GM15510 (cell line): ENCODE measurements around the gene GGN.
A peak's percentile ranks its signal among the peaks of the same experiment; 100 is the strongest.

Source experiments
- POLR2A ChIP-seq: IDR thresholded peaks from 3 replicates; pipeline ENCODE4 v1.6.1; 2011; ENCODE audit warnings: borderline replicate concordance; ENCODE audit not compliant: insufficient read length; ENCODE audit errors: extremely low read depth

GGN gene

GRCh38 chr19:38417544-38418506 is 30.0 kb upstream of the GGN start:
- TF ChIP-seq POLR2A, result no peak

- no peak for TF ChIP-seq POLR2A
Observed at GRCh38 chr19:38417146-38417543, 29.3 kb upstream of the GGN start.

- TF ChIP-seq POLR2A, result no peak
Observed at GRCh38 chr19:38413416-38413815, 25.6 kb upstream of the GGN start.

GRCh38 chr19:38412961-38413360 is 25.1 kb upstream of the GGN start:
- TF ChIP-seq POLR2A, result no peak

DNA sequence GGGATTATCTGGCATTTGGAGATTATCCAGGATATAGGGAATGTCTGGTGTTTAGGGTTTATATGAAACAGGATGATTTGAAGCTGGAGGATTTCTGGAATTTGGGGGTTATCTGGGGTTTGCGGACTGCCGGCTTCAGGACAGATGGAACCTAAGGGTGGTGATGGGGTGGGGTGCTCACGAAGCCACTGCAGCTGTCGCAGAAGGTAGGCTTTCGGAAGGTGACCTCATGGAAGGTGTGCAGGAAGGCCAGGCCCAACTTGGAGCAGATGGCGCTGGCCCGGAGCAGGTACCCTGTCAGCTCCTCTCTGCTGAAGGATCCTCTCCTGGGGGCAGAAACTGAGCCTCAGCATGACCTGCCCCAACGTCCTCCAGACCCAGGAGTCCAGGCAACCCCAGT is 24.7 kb upstream of the GGN start:
- no peak for TF ChIP-seq POLR2A

DNA sequence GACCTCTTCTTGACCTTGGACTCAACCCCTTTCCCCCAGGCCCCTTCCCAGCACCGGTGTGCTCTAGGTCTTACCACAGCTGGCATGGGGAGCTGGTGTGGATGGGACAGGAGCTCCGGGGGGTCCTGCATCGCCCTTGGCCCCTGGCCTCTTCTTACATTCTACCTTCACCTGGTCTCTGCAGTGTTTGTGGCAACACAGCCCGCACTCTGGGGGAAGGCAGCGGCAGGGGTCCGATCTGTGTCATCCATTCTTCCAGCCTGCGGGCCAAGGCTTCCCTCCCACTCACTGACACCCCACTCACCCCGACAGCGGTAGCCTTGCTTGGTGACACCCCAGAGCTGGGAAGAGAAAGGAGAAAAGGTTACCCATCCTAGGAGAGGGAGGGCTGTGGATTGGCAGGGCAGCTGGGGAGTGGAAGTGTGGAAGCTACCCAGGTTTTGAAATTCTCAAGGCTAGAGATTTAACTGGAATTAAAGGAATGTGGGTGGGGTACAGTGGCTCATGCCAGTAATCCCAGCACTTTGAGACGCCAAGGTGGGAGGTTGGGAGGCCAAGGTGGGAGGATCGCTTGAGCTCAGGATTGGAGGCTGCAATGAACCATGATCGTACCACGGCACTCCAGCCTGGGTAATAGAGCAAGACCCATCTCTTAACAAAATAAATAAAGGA is 23.3 kb upstream of the GGN start:
- TF ChIP-seq POLR2A, result no peak

GRCh38 chr19:38409631-38410133 is 21.8 kb upstream of the GGN start:
- no peak for TF ChIP-seq POLR2A

DNA sequence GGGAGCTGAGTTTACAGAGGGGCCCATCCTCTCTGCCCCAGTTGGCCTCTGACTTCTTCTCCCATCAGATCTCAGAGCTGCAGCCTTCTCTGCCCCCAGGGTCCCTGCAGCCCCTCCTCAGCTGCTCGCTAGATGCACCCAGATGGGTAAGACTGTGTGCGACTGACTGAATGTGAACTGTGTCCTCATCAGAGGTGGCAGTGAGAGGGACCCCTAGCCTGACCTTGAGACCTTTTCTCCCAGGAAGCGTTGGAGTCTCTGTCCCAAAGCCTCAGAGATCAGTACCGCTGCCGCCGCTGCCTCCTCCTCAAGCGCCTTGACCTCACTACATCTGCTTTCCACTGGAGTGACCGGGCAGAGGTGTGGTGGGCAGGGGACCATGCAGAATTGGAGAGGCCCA is 17.4 kb upstream of the GGN start:
- no peak for TF ChIP-seq POLR2A

- TF ChIP-seq POLR2A, result no peak
Observed at GRCh38 chr19:38404858-38405257, 17.0 kb upstream of the GGN start.

DNA sequence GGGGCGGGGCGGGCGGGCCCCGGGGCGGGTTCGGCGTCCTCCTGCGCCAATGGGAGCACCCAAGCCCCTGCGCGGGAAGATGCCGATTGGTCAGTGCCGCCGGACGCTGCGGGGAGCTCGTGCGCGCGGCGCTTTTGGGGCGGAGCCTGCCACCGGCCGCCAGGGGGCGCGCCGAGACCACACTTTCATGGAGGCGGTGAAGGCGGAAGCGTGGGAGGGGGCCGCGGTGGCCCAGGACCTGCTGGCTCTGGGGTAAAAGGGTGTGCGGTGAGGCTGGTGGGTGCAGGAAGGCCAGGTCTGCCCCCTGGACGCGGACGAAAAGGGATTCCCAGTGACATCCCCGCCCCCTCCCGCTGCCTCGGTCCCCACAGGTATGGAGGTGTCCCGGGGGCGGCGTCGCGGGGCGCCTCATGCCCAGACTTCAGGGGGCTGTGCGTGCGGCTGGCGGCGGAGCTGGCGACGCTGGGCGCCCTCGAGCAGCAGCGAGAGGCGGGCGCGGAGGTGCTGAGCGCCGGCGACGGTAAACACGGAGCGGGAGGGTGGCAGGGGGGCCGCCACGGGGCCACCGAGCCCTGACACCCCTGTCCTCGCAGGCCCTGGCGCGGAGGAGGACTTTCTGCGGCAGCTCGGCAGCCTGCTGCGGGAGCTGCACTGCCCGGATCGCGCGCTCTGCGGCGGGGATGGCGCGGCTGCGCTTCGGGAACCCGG is 15.3 kb upstream of the GGN start, which contains the start of gene FAM98C:
FAM98C (plus strand) TSS at position 127 of the 708 bp plus-strand sequence; CDS start at position 188, 61 bp downstream.
- peak; percentile 47 for TF ChIP-seq POLR2A

DNA sequence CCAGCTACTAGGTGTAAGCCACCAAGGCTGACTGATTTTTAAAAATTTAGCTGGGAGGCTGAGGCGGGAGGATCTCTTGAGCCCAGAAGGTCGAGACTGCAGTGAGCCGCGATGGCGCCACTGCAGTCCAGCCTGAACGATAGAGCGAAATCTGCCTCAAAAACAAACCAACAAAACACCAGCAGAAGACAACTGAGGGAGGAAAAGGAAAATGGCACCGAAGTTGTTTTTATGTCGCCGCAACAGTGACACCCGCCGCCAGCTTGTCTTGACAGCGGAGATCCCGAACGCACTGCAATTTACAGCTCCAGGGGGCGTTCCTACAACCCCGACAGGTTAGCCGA is 14.8 kb upstream of the GGN start:
- peak; percentile 14 for TF ChIP-seq POLR2A

DNA sequence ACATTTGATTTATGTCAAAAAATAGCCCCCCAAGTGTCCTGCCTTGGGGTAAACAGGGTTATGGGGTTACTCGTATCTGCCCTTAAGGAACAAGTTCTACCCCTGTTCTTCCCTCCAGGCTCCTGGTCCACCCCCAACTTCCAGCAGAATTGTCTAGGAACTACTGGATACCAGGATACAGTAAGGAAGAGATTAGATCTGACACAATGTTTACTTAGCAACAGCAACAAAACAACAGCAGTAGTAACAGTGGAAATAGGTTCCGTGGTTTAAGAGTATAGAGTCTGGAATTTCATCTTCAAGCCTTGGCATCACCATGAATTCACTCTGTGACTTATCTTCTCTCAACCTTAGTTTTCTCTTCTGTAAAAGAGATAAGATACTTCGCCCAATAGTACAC is 13.3 kb upstream of the GGN start:
- no peak for TF ChIP-seq POLR2A

GRCh38 chr19:38400361-38400760 is 12.5 kb upstream of the GGN start:
- TF ChIP-seq POLR2A, result no peak

DNA sequence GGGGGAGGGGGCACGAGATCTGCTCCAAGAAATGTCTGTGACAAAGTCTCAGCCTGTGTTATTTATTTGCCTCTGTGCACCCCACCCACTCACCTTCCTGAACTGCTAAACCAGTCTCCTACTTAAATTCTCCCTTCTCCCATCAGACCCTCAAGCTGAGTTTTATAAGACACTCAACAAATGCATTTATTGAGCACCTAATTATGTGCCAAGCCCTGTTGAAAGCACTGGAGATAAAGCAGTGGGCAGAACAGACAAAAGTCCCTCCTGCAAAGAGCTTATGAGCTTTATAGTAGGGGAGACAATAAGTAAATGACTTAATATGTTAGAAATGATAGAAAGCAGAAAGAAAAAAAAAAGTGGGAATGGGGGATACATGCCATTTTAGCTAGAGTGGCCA is 11.7 kb upstream of the GGN start:
- TF ChIP-seq POLR2A, result no peak

GRCh38 chr19:38399081-38399480 is 11.2 kb upstream of the GGN start:
- TF ChIP-seq POLR2A, result no peak
